NCI-H524 (cell line): ENCODE results near the gene DNAH6.
A peak's percentile ranks its signal among the peaks of the same experiment; 100 is the strongest.
"Not testable (repeated sequence)": the region's sequence is repeated elsewhere in the genome, so short reads cannot be mapped to it uniquely, and the experiment has no call there.

Experiments
- DNase-seq, 2 experiments: peaks; one replicate each; lab custom pipeline; 2025; lab: John Stamatoyannopoulos, UW

Gene DNAH6

DNA sequence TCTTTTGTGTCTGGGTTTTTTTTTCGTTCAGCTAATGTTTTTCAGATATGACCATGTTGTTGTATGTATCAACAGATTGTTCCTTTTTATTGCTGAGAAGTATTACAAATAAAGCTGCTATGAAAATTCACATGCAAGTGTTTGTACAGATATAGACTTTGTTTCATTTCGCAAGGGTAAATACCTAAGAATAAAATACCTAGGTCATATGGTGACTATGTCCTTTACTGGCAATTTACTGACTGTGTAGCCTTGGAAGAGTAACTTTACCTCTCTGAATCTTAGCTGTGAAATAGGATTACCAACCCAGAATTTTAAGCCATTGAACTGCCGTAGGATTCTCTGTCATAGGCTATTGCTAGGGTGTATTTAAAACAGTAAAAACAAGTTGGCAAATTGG is 19.0 kb upstream of the DNAH6 start:
- DNase-seq = no peak

DNA sequence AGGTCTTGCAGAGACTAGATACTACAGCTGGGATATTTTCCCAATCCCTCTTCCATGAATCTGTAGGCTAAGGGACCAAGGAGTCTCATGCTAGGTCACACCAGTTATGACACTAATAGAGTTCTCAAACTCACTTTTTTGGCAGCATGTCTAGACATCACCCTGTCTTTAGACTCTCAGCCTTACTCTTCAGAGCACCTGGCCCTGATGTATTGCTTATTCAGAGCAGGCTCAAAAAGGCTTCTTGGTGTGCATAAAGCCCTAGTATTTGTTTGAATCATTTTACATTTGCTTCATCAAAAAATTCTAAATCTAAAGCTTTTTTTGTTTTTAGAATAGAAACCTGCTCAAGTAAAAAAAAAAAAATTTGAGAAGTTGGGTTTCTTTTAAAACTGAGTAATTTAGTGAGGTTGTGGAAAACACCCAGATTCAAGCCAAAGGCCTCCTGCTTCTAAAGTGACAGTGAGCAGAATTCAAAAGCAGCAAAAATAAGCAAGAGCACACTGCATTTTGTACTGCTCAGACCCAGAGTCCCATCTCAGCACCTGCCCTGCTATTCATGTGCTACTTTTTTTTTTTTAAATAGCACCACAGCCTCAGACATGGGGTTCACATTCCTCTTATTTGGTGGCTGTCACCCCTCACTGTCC is 18.0 kb upstream of the DNAH6 start:
- DNase-seq = no peak

DNA sequence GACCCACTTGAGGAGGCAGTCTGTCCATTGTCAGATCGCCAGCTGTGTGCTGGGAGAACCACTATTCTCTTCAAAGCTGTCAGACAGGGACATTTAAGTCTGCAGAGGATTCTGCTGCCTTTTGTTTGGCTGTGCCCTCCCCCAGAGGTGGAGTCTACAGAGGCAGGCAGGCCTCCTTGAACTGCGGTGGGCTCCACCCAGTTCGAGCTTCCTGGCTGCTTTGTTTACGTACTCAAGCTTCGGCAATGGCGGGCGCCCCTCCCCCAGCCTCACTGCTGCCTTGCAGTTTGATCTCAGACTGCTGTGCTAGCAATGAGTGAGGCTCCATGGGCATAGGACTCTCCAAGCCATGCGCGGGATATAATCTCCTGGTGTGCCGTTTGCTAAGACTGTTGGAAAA is 5.3 kb upstream of the DNAH6 start:
- not testable (repeated sequence) for DNase-seq

DNA sequence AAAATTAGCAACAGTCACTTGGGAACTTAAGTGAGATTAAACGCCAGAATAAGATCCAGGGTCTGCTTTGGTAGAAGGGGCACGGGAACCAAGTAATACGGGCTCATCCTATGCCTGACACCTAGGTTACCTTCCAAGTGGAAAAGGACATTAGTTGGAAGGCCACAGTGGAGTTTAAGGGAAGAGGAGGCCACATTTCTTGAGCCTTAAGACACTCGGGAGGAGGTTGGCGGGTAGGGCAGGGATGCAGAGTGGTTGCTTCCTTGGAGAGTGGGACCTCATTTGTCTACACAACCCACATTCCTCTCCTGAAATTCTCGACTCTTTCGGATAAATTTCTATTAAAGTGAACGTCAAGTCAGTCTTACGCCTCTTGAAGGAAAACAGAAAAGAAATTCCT is 510 bp upstream of the DNAH6 start:
- DNase-seq = no peak

DNA sequence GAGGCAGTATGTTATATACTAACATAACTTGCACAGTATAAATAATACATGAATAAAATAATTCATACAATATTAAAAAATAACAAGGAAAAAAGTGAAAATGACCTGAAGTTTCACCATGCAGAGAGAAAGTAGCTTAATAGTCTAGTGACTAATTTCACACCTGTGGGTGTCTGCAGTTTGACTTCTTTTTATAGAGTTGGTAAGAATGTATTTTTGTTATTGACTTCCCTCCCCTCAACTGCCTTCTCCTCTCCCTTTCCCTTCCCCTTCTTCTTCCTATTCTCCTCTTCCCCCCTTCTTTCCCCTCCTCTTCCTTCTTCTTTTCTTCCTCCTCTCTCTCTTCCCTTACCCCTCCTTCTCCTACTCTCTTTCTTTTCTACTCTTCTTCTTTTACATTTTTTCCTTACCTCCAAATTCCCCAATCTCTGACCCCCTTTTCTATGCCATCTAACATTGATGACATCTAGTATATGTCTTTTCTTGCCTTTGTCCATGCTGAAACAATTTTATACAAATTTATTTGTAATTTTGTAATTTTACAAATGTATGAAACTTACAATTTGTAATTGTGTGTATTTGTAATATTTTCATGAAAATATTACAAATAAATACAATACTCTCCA is 3.1 kb downstream of the DNAH6 start:
- DNase-seq = no peak

DNA sequence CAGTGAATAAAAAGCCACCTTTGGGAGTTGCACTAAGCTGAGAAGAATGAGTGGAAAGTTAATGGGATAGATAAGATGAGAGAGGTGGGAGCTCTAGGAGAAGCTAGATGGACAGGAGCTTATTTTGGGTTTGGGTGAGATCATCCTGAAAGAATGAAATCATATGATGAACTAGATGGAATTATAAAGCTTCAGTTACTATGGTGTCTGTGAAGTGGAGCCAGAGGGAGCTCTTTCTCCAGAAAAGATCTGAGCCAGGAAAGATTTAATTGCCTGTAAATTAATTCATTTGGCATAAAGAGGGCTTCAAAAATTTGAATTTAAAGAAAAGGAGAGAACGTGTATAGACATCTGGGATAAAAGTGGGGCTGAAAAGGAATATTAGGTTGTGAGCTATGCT is 10.3 kb downstream of the DNAH6 start:
- DNase-seq = no peak

DNA sequence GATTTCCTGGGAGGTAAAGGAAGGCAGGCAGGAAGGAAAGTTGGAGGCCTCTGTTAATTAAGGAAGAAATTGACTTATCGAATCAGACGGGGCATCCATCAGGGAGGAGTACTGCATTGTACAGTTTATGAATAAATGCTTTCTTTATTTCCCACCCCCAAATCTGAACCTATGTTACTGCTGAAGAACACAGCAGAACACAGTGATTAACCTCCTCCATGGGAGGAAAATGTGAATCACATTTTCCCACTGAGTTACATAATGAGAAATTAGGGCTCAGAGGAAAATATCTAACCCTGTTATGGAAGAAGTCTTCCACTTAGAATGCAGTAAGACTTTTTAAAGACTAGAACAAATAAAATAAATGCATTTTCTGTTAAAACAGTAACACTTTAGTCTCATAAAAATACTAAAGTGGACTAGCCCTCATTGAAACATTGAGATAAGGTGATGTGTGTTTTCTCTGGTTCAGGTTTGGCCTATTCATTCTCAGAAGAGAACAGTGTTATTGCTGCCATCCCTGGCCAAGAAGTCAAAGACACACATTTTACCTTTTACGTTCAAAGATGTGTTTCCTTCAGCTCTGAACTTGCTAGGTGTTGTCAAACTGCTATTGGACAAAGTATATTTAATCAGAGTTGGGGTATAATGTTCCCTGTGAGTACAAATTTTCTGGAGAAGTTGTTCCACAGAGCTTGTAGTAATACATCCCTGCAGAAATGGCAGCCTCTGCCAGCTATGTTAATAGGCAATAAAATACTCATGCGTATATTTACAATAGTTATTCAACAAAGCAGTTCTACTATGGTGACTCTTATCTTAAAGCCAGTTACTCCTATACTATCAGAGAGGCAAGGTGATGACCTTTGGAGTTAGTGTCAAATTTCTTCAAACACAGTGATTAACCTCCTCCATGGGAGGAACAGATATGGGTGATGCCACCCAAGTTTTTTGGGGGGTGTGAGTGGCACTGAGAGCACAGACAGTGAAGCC is 11.1 kb downstream of the DNAH6 start:
- no peak for DNase-seq

DNA sequence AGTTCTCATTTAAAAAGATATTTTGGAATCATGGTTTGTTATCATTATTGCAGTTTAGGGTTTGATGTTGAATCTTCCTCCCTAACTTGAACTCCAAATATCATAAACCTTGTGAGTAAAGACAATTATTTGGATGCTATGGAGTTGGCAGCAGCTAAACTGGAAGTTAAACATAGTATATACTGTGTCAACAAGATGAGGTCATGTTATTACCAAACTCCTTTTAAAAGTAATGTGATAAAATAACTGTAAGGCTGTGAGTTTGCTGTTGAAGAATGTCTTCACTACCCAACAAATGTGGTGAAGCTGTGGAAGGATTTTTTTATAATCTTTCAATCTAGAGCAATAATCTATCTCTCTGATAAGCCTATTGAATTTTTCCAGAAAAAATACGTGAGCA is 16.0 kb downstream of the DNAH6 start:
- DNase-seq = no peak

DNA sequence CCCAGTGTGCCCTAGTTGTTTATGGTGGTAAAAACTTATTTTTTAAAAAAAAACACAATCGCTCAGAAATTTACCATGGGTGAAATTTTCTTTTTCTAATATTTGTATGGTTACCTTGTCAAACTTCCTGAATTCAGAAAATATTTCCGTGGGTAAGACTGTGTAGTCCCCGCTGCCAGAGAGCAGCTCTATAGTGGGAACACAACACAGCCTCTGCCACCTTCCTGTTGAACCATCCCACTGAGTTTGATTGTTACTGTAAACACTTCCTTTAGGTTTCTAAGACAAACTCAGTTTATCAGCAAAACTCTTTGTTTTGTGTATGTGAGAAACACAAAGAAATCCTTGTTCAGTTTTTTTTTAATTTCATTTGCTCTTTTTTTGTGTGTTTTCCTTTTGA is 17.9 kb downstream of the DNAH6 start:
- DNase-seq = no peak

DNA sequence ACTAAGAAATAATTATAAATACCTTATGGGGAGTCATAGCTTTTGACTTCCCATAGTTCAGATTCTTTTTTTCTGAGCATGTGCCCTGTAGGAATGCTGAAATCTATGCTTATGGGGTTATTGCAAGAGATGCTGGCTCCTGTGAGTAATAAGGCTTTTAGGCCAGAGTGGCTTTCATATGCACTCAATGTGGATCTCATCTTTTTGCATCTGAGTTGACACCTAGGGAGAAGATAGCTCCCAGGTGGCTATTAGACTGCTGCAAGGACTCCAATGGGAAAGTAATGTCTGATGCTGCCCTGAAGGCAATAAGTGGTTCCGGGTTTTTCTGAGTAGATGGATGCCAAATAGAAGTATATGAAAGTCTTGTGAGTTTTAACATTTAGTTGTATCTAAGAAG is 21.0 kb downstream of the DNAH6 start:
- no peak for DNase-seq

DNA sequence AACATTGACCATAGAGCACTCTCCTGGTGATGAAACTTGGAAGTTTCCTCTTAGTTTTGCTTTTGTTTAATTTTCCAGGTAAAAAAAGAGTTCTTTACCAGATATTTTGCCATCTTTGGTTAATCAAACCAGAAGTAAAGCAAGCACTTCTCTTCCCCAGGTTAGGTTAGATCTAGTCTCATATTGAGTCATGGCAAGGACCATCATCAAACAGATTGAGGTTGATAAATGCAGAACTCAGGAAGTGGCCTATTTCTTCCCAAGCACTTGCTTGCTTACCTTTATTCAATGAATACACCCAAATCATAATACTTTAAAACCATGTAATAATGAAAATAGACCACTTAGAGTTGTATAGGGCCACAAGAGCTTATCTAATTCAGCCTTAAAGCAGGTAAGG is 23.4 kb downstream of the DNAH6 start:
- DNase-seq = no peak

DNA sequence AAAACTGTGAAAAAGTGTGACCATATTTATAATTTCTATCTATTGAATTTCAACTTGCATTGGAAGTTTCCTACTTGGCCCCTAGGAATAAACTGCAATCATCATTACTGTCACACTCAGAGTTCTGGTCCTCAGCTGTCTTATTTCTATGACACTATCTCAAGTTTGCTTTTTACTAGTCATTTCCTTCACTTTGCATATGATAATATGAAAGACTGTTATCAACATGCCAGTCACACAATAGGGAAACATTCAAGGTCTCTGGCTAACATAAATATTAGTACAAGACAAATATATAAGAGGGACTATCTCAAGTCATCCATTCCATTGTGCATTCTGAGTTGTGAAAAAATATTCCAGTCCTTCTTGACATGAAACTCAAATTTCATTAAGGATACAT is 28.7 kb downstream of the DNAH6 start:
- no peak for DNase-seq

DNA sequence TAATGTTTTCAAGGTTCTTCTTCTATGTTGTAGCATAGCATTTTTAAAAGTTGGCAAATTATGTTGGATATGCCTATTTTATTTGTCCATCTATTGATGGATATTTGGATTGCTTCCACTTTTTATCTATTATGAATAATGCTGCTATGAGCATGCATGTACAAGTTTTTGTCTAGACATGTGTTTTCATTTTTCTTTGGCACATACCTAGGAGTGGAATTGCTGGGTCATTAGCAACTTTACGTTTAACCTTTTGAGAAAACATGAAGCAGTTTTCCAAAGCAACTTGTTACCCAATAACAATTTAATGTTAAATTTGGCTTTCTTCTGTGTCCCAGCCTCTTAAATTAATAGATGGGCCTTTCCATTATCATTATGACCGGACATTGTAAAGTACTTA is 30.3 kb downstream of the DNAH6 start:
- no peak for DNase-seq

DNA sequence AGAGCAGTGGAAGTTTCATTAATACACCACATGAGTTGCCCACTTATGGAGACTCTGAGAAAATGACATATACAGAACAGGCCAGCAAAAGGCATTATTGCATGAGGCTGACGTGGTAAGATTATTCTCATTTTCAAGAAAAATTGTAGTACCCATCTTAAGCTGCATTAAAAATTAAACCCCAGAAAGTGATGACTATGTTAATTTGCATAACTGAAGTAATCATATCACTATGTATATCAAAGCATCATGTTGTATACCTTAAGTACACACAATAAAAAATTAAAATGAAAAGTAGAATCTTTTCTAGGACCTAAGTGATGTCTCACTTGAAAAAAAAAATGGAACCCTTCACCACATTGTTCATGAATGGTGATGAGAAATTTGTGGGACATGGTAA is 32.0 kb downstream of the DNAH6 start:
- DNase-seq = no peak

DNA sequence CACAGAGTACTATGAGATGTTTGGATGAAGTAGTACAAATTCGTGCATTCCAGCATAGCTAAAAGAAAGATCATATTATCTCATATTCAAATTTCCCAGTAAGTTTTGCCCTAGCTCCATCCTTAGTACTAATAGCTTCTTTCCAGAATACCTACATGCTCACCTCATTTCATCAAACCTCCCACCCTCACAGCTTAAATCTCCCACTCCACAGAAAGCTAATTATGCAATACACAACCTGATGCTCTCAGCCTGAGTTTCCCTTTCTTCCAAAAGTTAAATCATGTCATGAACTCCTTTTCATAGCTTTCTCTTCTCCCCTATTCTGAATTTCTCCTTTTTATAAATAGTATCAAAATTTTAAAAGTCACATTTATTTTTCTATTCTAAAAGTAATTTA is 34.6 kb downstream of the DNAH6 start:
- no peak for DNase-seq

DNA sequence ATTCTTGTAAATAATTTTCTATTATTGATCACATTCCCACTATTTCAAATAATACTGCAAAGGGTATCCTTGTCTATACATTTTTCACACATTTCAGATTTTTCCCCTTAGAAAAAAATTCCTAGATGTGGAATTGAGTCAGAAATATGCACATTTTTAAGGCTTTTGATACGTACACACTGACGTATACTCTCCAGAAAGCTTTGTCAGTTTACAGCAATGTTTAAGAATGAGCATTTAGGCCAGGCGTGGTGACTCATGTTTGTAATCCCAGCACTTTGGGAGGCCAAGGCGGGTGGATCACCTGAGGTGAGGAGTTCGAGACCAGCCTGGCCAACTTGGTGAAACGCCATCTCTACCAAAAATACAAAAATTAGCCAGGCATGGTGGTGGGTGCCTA is 35.2 kb downstream of the DNAH6 start:
- DNase-seq = not testable (repeated sequence)

DNA sequence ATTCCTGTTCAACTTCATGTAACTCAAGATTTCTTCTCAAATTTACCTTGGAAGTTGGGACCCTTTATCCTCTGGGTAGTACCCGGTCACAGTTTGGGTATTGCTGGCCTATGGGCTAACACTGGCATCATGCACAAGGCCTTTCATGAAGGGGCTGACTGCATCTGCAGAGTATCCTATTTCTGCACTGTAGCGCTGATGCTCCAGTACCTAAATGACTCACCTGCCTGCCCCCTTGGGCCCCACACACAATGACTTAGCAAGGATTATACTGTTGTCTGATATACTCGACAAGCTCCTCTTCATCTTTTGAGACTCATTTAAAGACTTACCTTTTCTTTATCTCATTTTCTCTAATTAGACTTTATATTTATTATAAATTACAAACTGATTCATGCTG is 39.9 kb downstream of the DNAH6 start:
- DNase-seq = no peak

DNA sequence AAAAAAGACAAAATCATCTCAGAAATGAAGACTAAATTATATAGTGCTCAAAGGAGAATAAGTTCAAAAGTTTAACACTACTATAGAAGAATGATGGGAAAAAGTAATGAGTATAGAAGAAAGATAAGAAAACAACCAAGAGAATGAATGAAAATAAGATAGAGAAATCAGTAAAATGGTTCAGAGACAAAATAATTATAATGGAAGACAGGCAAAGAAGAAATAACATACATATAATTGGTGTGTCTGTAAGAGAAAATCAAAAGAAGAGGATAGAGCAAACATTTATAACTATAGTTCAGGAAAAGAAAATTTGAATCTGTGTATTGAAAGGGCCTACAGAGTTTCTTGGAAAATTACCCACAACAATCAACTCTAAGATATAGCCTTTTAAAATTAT is 43.5 kb downstream of the DNAH6 start:
- no peak for DNase-seq

DNA sequence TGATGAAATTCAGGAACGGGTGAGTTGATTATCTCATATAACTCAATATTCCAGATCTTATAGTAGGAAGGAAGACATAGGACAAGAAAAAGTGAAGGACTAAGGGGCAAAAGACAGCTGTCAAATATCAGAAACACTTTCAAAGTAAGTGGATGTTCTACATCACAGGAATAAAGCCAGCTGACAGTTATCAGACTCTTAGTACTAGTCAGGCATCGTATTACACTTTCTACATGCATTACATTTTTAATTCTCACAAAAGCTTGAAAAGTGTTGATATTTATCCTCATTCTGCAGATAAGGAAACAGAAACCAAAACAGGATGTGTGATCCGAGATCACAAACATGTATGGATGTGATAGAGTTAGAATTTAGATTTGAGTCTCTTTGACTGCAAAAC is 63.4 kb downstream of the DNAH6 start:
- no peak for DNase-seq

DNA sequence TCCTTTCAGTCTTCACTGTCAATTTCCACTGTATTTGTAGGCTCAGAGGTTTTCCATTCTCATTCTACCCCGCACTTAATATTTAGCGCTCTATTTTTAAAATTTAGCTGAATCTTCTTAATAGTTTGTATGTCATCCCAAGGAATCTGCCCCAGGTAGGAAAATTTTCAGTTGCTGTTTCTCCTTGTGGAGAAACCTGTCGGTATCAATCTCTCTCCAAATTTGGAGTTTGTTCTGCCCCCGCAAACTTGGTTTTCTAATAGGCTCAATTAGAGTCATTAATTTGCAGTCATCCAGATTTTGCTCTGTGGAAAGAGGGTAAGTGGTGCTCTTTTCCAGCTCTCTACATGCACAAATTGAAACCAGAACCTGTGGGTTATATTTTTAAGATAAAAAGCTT is 87.6 kb downstream of the DNAH6 start:
- no peak for DNase-seq

DNA sequence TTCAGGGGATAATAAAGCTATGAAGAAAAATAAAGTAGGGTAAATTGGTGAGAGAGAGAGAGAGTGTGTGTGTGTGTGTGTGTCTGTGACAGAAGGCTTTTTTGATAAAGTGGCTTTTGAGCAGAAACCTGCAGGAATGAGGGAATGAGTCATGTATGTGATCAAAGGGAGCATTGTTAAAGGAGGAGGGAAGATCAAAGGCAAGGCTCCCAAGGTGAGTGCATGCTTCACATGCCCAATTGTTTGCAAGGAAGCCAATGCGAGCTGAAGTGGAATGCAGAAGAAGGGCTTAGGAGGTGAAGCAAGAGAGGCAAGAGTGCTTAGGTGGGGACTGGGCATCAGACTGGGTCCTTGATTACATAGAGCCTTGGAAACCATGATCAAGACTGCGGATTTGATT is 96.8 kb downstream of the DNAH6 start:
- DNase-seq = no peak

DNA sequence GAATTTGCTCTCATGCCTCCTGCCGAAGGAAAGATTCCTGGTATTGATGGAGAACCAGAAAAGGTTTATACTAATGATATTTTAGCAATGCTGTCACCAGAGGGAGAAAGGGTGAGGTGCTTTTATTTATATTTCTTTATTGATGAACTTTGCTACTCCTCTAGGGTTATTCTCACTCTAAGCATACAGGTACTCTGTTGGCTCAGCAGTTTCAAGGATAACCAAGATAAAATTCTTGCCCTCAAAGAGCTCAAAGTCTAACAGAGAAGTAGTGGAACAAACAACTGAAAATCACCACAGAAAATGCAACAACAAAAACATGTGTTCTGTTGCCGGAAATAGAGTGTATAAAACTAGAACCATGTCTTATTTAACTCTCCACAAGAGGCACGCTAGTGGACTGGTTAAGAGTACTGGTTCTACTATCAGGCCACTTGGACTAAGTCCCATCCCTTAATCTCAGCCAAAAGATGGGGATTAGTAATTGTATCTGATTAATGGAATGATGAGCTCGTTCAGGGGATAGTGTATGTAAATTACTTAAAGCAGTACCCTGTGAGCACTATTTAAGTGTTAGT is 103.6 kb downstream of the DNAH6 start:
- peak; percentile 83 to 95 for DNase-seq

DNA sequence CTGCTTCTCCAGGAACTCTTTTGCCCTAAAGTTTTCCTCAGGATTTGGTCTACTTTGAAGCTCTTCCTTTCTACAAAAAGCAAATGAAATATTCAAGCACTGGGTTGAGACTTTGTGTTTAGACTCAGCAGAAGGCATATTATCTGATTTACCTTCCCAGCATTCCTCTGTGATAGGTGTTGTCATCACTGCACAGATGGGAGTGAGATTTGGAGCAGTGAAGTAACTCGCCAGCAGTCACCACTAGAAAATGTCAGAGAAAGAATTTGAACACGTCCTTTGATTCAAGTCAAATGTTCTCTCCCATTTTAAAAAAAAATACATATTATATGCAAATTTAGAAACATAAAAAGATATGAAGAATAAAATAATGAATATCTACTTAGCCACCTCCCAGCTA is 112.2 kb downstream of the DNAH6 start:
- no peak for DNase-seq
